Measurements from ENCODE around the gene CRTAC1. TPM values are rescaled to one million over a fixed set of nuclear protein-coding genes. Genes with fewer than 3 reads are reported as not detected.

The CRTAC1 gene
- total RNA-seq, 1 experiment from 2014 or later = 1.2 TPM

DNA sequence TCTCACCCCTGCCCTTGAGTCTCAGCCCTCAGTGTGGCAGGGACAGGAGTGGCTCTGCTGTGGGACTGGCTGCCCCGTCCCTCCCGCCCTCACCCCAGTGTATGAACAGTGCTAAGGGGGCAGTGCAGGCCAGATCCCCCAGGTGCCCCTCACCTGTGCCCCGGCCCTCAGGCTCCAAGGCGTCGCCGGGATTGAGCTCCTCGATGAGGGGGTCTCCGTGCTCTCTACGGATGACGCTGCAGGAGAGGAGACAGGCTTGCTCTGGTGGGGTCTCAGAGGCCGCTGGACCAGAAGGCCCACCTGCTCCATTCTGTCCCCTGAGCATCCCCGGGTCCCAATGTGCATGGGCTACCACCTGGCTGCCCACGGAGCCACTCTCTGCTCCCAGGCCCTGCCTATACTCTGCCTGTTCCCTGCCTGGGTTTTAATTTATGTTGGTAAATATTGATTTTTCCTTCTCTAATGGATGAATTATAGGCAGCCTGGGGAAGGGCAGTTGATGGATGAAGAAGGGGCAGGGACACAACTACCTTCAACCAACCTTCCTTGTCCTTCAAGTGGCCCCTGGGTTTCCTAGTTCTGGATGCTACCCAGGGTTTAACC, 133.6 kb downstream of the CRTAC1 start (continued):
- TF ChIP-seq MYBL2 (CRISPR knock-in tag; IDR thresholded peaks at IDR 0.05) = no peak
- no peak for TF ChIP-seq PRRX2 (CRISPR knock-in tag; IDR thresholded peaks at IDR 0.05)
- TF ChIP-seq HMGA2 (CRISPR knock-in tag; IDR thresholded peaks at IDR 0.05) = no peak
- TF ChIP-seq, protein P1, sequence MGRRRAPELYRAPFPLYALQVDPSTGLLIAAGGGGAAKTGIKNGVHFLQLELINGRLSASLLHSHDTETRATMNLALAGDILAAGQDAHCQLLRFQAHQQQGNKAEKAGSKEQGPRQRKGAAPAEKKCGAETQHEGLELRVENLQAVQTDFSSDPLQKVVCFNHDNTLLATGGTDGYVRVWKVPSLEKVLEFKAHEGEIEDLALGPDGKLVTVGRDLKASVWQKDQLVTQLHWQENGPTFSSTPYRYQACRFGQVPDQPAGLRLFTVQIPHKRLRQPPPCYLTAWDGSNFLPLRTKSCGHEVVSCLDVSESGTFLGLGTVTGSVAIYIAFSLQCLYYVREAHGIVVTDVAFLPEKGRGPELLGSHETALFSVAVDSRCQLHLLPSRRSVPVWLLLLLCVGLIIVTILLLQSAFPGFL (CRISPR knock-in tag; IDR thresholded peaks at IDR 0.05; ENCODE audit: borderline replicate concordance) = no peak
- TF ChIP-seq ETV6 (CRISPR knock-in tag; IDR thresholded peaks at IDR 0.05) = no peak

DNA sequence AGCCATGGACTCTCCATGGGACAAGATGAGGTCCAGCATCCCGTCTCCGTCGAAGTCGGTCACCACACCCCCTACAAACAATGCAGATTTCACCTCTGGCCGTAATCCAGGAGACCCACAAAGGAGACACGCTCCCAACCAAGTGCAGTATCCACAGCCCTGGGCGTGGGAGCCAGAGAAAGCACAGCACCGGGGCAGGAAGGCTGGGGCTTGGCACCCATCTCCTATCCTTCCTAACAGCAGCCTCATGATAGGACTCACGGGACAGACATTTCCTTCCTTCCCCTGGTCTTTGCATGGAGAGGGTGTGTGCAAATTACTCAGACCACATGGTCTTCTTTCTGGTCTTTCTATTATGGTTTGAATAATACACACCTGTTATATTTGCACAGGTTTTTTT, 134.5 kb downstream of the CRTAC1 start:
- DNase-seq (ENCODE audit: low spot score) = no peak
- no peak for ATAC-seq
- no peaks in the 10 kb centered on the region for H3K9me3 Mint-ChIP-seq
- ChIA-PET POLR2A (no interaction called here), CTCF (no interaction called here)
- H3K36me3 Mint-ChIP-seq = no peaks in the 10 kb centered on the region
- TF ChIP-seq RELA (CRISPR knock-in tag; IDR thresholded peaks at IDR 0.05; ENCODE audit: borderline replicate concordance) (no peak), MXD4 (CRISPR knock-in tag; IDR thresholded peaks at IDR 0.05; ENCODE audit: borderline replicate concordance) (no peak), OVOL2 (CRISPR knock-in tag; IDR thresholded peaks at IDR 0.05; ENCODE audit: borderline replicate concordance) (no peak), JUN (CRISPR knock-in tag; IDR thresholded peaks at IDR 0.05) (no peak), ESRRA (CRISPR knock-in tag; IDR thresholded peaks at IDR 0.05; ENCODE audit: borderline replicate concordance) (no peak), ZNF138 (CRISPR knock-in tag; conservative IDR thresholded peaks at IDR 0.05) (no peak), NR1H2 (CRISPR knock-in tag; IDR thresholded peaks at IDR 0.05) (no peak), SP1 (CRISPR knock-in tag; conservative IDR thresholded peaks at IDR 0.05) (no peak), TCF7 (CRISPR knock-in tag; IDR thresholded peaks at IDR 0.05; ENCODE audit: low read depth) (no peak), IRF2 (CRISPR knock-in tag; IDR thresholded peaks at IDR 0.05; ENCODE audit: borderline replicate concordance, low read depth) (no peak), ZNF671 (CRISPR knock-in tag; IDR thresholded peaks at IDR 0.05) (no peak), ZNF121 (CRISPR knock-in tag; IDR thresholded peaks at IDR 0.05) (no peak), EMX1 (CRISPR knock-in tag; IDR thresholded peaks at IDR 0.05) (no peak), GABPB1 (CRISPR knock-in tag; IDR thresholded peaks at IDR 0.05) (no peak), MAX (CRISPR knock-in tag; IDR thresholded peaks at IDR 0.05) (no peak), TP53 (CRISPR knock-in tag; IDR thresholded peaks at IDR 0.05) (no peak), GRHL2 (CRISPR knock-in tag; IDR thresholded peaks at IDR 0.05; ENCODE audit: insufficient replicate concordance, severe bottlenecking) (no peak)
- TF ChIP-seq, protein P2, sequence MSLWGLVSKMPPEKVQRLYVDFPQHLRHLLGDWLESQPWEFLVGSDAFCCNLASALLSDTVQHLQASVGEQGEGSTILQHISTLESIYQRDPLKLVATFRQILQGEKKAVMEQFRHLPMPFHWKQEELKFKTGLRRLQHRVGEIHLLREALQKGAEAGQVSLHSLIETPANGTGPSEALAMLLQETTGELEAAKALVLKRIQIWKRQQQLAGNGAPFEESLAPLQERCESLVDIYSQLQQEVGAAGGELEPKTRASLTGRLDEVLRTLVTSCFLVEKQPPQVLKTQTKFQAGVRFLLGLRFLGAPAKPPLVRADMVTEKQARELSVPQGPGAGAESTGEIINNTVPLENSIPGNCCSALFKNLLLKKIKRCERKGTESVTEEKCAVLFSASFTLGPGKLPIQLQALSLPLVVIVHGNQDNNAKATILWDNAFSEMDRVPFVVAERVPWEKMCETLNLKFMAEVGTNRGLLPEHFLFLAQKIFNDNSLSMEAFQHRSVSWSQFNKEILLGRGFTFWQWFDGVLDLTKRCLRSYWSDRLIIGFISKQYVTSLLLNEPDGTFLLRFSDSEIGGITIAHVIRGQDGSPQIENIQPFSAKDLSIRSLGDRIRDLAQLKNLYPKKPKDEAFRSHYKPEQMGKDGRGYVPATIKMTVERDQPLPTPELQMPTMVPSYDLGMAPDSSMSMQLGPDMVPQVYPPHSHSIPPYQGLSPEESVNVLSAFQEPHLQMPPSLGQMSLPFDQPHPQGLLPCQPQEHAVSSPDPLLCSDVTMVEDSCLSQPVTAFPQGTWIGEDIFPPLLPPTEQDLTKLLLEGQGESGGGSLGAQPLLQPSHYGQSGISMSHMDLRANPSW (CRISPR knock-in tag; conservative IDR thresholded peaks at IDR 0.05; ENCODE audit: low read depth) = no peak
- TF ChIP-seq, protein P3, sequence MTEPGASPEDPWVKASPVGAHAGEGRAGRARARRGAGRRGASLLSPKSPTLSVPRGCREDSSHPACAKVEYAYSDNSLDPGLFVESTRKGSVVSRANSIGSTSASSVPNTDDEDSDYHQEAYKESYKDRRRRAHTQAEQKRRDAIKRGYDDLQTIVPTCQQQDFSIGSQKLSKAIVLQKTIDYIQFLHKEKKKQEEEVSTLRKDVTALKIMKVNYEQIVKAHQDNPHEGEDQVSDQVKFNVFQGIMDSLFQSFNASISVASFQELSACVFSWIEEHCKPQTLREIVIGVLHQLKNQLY (CRISPR knock-in tag; IDR thresholded peaks at IDR 0.05) = no peak
- H3K27me3 Mint-ChIP-seq (ENCODE audit: low read depth) = no peaks in the 10 kb centered on the region
- H3K4me1 Mint-ChIP-seq = peaks cover 6% of the 10 kb centered on the region; the same call in 1 of the 2 replicates
- no peak overlapping the region for H3K27ac Mint-ChIP-seq
- no peak overlapping the region for H3K4me3 Mint-ChIP-seq

All from WTC11 (cell line).